OCI-LY7 (cell line): ENCODE data around the gene NR2C2AP. TPM values are rescaled to one million over a fixed set of nuclear protein-coding genes. Genes with fewer than 3 reads are reported as not detected.
A peak's percentile ranks its signal among the peaks of the same experiment; 100 is the strongest.

Experiments
- BruUV-seq: library from RNA; stranded (reverse); fragments of 400-500 nt; replicated peaks from 2 replicates; lab custom pipeline; 2021; lab: Mats Ljungman, UMichigan
- CTCF ChIA-PET: fragments of 300-600 bp; sonication (Branson Sonifier 250); formaldehyde crosslinking; loops from one replicate; lab custom pipeline; 2022; ENCODE audit warnings: antibody characterized with exemption; ENCODE audit not compliant: unreplicated experiment; lab: Charles Lee
- POLR2A ChIA-PET: fragments of 300-600 bp; sonication (Branson Sonifier 250); formaldehyde crosslinking; loops from one replicate; lab custom pipeline; 2022; ENCODE audit warnings: antibody characterized with exemption; lab: Charles Lee
- DNase-seq: peaks from one replicate; pipeline ENCODE4 v3.0.0-alpha.2; 2015; ENCODE audit warnings: low spot score
- H2AFZ ChIP-seq: fragments of 200-600 bp; sonication (generic), shearing (Covaris generic); 2 replicates; pipeline ENCODE4 v1.6.1; 2014; ENCODE audit warnings: mild to moderate bottlenecking, antibody characterized with exemption, low read length, moderate library complexity
- H3K27ac ChIP-seq: fragments of 200-600 bp; sonication (generic); 2 replicates; pipeline ENCODE4 v1.5.1; 2014; ENCODE audit warnings: mixed run types, low read depth, mild to moderate bottlenecking, moderate library complexity, low read length, inconsistent platforms; ENCODE audit not compliant: poor library complexity, severe bottlenecking
- H3K36me3 ChIP-seq: fragments of 200-600 bp; sonication (generic); 2 replicates; pipeline ENCODE4 v1.6.1; 2014; ENCODE audit warnings: mild to moderate bottlenecking, antibody characterized with exemption, low read length, moderate library complexity, mixed read lengths; ENCODE audit not compliant: insufficient read depth
- H3K4me1 ChIP-seq: fragments of 200-600 bp; sonication (generic); 2 replicates; pipeline ENCODE4 v1.5.1; 2014; ENCODE audit warnings: mild to moderate bottlenecking, low read length; ENCODE audit not compliant: insufficient read depth, poor library complexity, severe bottlenecking
- H3K4me2 ChIP-seq: fragments of 200-600 bp; sonication (generic); 2 replicates; pipeline ENCODE4 v1.6.1; 2014; ENCODE audit warnings: mild to moderate bottlenecking, low read length
- H3K4me3 ChIP-seq: fragments of 200-600 bp; sonication (generic); 2 replicates; pipeline ENCODE4 v1.5.1; 2014; ENCODE audit warnings: mild to moderate bottlenecking, low read depth, low read length; ENCODE audit not compliant: poor library complexity, severe bottlenecking
- H3K79me2 ChIP-seq: fragments of 200-600 bp; sonication (generic); 2 replicates; pipeline ENCODE4 v1.6.1; 2016; ENCODE audit warnings: low read depth, mild to moderate bottlenecking, low read length, moderate library complexity, mixed read lengths; ENCODE audit not compliant: insufficient read depth
- H3K9me2 ChIP-seq: fragments of 200-600 bp; sonication (generic); 2 replicates; pipeline ENCODE4 v1.6.1; 2016; ENCODE audit warnings: mild to moderate bottlenecking, low read length, mixed read lengths; ENCODE audit not compliant: insufficient read depth
- H3K9me3 ChIP-seq: fragments of 200-600 bp; sonication (generic); 2 replicates; pipeline ENCODE4 v1.6.1; 2014; ENCODE audit warnings: mild to moderate bottlenecking, mixed run types, low read length, mixed read lengths
- H4K20me1 ChIP-seq: fragments of 200-600 bp; sonication (generic); 2 replicates; pipeline ENCODE4 v1.6.1; 2014; ENCODE audit warnings: mild to moderate bottlenecking, antibody characterized with exemption, low read length, moderate library complexity, mixed read lengths; ENCODE audit not compliant: insufficient read depth
- EZH2phosphoT487 ChIP-seq: fragments of 200-600 bp; sonication (generic); IDR thresholded peaks from 2 replicates; pipeline ENCODE4 v1.6.1; 2018; ENCODE audit warnings: low read depth, borderline replicate concordance, mild to moderate bottlenecking, mixed run types, antibody characterized with exemption, low read length, moderate library complexity, mixed read lengths
- intact Hi-C: fragments of 100-400 bp; cut with micrococcal nuclease; formaldehyde crosslinking; loops from one replicate; pipeline ENCODE4 v1.10.0; 2022; ENCODE audit not compliant: unreplicated experiment
- total RNA-seq, 2 experiments: library from RNA; depleted of rRNA in 1 of 2; stranded (reverse); fragments of >200 nt in 1 of 2; shearing (Covaris generic) in 1 of 2; gene quantifications; 2 replicates each; pipeline ENCODE4 v1.2.3, GENCODE V29; 2014 to 2022
- TF ChIP-seq, protein P1 (sequence below): fragments of 200-600 bp; sonication (generic); conservative IDR thresholded peaks from 2 replicates; pipeline ENCODE4 v1.5.1; 2014; ENCODE audit warnings: mild to moderate bottlenecking, antibody characterized with exemption, low read length, moderate library complexity, mixed read lengths

The NR2C2AP gene
- total RNA-seq, 2 experiments from 2014 or later = 27.3 to 29.7 TPM

- Histone ChIP-seq H3K4me1 (peaks cover 55% of the 10 kb centered on the region), H3K36me3 (peaks cover 29% of the 10 kb centered on the region), H3K9me2 (no peaks in the 10 kb centered on the region), H3K9me3 (no peaks in the 10 kb centered on the region), H3K27ac (peak overlapping the region; percentile 50), H3K79me2 (peaks cover 31% of the 10 kb centered on the region), H4K20me1 (peaks cover 8% of the 10 kb centered on the region; the same call in 1 of the 2 replicates), H3K4me3 (peak overlapping the region; percentile 6), H2AFZ (no peak overlapping the region), H3K4me2 (peak overlapping the region; percentile 87)
- ChIA-PET CTCF (interaction anchor here (0.6 kb wide), 1 partner anchor 235 kb away, joined by 3 read pairs; no protein-coding TSS in a partner anchor), POLR2A (interaction anchor here (7.6 kb wide), 1 partner anchor 14 kb away, joined by 201 read pairs; no protein-coding TSS in a partner anchor)
- BruUV-seq = no TSS peak
- peak; percentile 73 for DNase-seq
- TF ChIP-seq, protein P1, sequence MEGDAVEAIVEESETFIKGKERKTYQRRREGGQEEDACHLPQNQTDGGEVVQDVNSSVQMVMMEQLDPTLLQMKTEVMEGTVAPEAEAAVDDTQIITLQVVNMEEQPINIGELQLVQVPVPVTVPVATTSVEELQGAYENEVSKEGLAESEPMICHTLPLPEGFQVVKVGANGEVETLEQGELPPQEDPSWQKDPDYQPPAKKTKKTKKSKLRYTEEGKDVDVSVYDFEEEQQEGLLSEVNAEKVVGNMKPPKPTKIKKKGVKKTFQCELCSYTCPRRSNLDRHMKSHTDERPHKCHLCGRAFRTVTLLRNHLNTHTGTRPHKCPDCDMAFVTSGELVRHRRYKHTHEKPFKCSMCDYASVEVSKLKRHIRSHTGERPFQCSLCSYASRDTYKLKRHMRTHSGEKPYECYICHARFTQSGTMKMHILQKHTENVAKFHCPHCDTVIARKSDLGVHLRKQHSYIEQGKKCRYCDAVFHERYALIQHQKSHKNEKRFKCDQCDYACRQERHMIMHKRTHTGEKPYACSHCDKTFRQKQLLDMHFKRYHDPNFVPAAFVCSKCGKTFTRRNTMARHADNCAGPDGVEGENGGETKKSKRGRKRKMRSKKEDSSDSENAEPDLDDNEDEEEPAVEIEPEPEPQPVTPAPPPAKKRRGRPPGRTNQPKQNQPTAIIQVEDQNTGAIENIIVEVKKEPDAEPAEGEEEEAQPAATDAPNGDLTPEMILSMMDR = no peak
- no peak for TF ChIP-seq EZH2phosphoT487
- intact Hi-C loops = no loop called here
Observed at GRCh38 chr19:19171821-19172532, 31.2 kb downstream of the NR2C2AP start.

DNA sequence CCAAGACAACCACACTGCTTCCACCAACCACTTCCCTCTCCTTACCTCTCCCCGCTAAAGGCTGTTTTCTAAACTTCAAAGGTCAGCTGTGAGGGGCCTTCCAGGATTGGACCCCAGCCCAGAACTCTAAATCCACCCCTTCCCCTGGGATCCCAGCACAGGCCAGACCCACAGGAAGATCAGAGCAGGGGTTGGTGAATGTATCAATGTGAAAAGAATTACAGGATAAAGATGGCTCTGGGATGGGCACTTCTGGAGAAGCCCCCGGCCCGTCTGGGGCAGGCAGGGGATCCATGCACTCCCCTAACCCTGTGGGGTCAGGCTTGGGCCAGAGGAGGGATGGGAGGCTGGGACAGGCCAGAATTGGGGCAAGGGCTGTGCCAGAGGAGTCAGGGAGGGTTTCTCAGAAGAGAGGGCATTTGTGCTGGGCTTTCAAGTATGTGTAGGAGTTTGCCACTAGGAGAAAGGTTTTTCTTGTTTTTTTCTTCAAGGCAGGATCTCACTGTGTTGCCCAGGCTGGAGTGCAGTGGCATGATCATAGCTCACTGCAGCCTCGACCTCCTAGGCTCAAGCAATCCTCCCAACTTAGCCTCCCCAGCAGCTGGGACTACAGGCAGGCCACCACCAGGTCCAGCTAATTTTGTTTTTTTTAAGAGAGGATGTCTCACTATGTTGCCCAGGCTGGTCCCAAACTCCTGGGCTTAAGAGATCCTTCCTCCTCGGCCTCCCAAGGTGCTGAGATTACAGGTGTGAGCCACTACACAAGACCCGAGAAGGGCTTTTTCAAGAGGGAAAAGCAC is 32.1 kb downstream of the NR2C2AP start:
- H2AFZ ChIP-seq = no peak overlapping the region
- BruUV-seq = no TSS peak
- H3K9me2 ChIP-seq = no peaks in the 10 kb centered on the region
- ChIA-PET POLR2A (interaction anchor here (7.6 kb wide), 1 partner anchor 13 kb away, joined by 201 read pairs; no protein-coding TSS in a partner anchor), CTCF (no interaction called here)
- H4K20me1 ChIP-seq = peaks cover 9% of the 10 kb centered on the region; the same call in 1 of the 2 replicates
- TF ChIP-seq EZH2phosphoT487 = no peak
- TF ChIP-seq, protein P1 = no peak
- no peak for DNase-seq
- peaks cover 40% of the 10 kb centered on the region for H3K79me2 ChIP-seq
- H3K36me3 ChIP-seq = peaks cover 36% of the 10 kb centered on the region
- H3K27ac ChIP-seq = peak overlapping the region; percentile 50
- peaks cover 64% of the 10 kb centered on the region for H3K4me1 ChIP-seq
- H3K9me3 ChIP-seq = no peaks in the 10 kb centered on the region
- H3K4me3 ChIP-seq = peak overlapping the region; percentile 93
- peak overlapping the region; percentile 87 for H3K4me2 ChIP-seq
- intact Hi-C loops = loop anchor here (1.0 kb wide), 1 partner anchor 11 kb away; no protein-coding TSS in a partner anchor
